ENCODE data around the gene ST8SIA5.
"Not testable (repeated sequence)": the region's sequence is repeated elsewhere in the genome, so short reads cannot be mapped to it uniquely, and the experiment has no call there.

ST8SIA5 gene, protein sequence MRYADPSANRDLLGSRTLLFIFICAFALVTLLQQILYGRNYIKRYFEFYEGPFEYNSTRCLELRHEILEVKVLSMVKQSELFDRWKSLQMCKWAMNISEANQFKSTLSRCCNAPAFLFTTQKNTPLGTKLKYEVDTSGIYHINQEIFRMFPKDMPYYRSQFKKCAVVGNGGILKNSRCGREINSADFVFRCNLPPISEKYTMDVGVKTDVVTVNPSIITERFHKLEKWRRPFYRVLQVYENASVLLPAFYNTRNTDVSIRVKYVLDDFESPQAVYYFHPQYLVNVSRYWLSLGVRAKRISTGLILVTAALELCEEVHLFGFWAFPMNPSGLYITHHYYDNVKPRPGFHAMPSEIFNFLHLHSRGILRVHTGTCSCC

DNA sequence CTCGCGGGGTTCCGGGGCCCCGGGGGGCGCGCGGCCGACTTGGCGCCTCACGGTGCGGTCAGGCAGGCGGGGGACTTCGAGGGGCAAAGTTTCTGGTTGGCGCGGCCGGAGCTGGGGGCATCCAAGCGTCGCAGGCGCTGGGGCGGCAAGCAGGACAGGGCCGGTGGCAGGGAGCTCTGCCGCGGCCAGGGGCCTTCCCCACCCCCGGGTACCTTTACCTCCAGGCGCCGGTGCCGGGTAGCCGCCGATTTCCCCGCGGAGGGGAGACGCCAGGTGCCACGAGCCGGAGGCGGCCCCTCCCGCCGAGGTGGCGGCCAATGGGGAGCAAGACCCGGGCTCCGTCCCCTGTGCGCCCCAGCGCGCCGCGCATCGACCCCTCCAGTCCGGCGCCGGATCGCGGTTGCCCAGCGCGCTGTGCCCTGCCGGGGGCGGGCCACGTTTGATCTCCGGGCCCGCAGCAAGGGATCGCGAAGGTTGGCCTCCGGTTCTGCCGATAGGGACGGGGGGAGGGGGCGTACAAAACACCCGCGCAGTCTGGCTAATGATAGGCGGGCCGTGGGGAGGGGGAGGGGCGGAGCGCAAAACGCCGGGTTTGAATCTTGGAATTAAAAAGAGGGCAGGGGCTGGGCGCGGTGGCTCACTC lies at the start of gene ST8SIA5:
Gene ST8SIA5, minus strand, starts transcription at position 495 of the 643 bp plus-strand sequence. CDS start 545 bp downstream, outside the sequence.
- TF ChIP-seq, protein P1, sequence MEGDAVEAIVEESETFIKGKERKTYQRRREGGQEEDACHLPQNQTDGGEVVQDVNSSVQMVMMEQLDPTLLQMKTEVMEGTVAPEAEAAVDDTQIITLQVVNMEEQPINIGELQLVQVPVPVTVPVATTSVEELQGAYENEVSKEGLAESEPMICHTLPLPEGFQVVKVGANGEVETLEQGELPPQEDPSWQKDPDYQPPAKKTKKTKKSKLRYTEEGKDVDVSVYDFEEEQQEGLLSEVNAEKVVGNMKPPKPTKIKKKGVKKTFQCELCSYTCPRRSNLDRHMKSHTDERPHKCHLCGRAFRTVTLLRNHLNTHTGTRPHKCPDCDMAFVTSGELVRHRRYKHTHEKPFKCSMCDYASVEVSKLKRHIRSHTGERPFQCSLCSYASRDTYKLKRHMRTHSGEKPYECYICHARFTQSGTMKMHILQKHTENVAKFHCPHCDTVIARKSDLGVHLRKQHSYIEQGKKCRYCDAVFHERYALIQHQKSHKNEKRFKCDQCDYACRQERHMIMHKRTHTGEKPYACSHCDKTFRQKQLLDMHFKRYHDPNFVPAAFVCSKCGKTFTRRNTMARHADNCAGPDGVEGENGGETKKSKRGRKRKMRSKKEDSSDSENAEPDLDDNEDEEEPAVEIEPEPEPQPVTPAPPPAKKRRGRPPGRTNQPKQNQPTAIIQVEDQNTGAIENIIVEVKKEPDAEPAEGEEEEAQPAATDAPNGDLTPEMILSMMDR (IDR thresholded peaks at IDR 0.05; ENCODE audit: control extremely low read depth, extremely low read depth, low read depth, missing control alignments): no peak
- ChIA-PET POLR2A (no interaction called here), CTCF (no interaction called here)
- DNase-seq (ENCODE audit: extremely low spot score): peak; percentile 63

DNA sequence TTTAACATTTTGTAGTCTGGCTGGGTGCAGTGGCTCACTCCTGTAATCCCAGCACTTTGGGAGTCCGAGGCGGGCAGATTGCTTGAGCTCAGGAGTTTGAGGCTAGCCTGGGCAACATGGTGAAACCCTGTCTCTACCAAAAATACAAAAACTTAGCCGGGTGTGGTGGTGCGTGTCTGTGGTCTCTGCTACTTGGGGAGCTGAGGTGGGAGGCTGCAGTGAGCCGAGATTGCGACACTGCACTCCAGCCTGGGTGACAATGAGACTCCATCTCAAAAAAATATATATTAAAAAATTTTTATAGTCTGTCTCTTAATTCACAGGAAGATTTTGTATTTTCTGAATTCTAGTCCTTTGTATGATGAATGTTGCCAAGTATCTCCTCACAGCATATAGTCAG lies 39.1 kb upstream of the ST8SIA5 start:
- DNase-seq (ENCODE audit: extremely low spot score); POLR2A ChIA-PET: not testable (repeated sequence)
- CTCF ChIA-PET: interaction anchor here (1.5 kb wide), 1 partner anchor 9 kb away, joined by 5 read pairs; no protein-coding TSS in a partner anchor

DNA sequence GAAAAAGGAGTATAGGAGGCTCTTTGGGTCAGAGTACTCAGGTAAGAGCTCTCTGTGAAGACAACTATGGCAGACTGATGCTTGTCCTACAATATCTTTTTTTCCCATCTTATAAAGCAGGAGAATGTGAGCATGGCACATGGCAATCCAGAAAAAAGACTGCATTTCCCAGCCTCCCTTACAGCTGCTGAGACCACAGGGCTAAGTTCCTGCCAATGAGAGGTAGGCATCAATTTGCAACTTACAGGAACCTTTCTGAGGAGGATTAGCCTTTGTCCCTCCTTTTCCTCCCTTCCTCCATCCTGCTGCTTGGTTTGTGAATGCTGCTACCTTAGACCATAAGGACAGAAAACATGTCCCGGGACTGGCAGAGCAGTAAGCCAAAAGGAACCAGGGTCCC lies 37.8 kb upstream of the ST8SIA5 start:
- CTCF ChIA-PET: no interaction called here
- POLR2A ChIA-PET: no interaction called here
- no peak for DNase-seq (ENCODE audit: extremely low spot score)
- TF ChIP-seq, protein P1 (IDR thresholded peaks at IDR 0.05; ENCODE audit: control extremely low read depth, extremely low read depth, low read depth, missing control alignments): no peak

DNA sequence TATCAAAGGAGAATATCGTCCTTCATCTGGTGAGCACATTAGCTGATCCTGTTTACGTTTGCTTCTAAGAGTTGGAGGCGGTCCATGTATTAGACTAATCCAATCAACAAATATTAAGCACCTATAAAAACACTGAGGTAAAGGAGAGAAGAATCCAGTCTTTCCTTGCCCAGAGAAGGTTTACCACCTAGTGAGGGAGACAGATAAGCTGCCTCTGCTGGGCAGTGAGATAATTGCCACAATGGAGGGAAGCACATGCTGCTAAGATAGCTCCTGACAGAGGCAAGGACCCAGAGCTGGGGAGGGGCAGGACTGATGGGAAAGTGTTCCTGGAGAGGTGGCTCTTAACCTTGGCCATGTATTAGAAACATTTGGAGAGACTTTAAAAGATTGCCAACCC lies 36.7 kb upstream of the ST8SIA5 start:
- POLR2A ChIA-PET: no interaction called here

DNA sequence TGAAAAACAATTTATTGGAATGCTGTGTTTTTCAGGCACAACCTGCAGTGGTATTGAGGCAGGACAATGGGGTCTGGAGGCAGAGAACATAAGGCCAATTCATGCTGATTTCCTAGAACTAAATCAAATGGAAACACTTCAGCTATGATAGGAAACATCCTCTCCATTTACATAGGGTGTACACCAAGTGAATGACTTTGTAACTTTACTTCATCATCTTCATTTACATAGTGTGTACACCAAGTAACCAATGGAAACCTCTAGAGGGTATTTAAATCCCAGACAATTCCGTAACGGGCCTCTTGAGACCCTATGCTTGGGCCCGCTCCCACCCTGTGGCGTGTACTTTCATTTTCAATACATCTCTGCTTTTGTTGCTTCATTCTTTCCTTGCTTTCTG lies 32.2 kb upstream of the ST8SIA5 start:
- ChIA-PET POLR2A (no interaction called here), CTCF (interaction anchor here (1.9 kb wide), 1 partner anchor 26 kb away, joined by 4 read pairs; no protein-coding TSS in a partner anchor)
- TF ChIP-seq, protein P1 (IDR thresholded peaks at IDR 0.05; ENCODE audit: control extremely low read depth, extremely low read depth, low read depth, missing control alignments): no peak
- DNase-seq (ENCODE audit: extremely low spot score): no peak

More for the DNA sequence above, 36.7 kb upstream of the ST8SIA5 start:
- CTCF ChIA-PET: no interaction called here
- DNase-seq (ENCODE audit: extremely low spot score): no peak
- TF ChIP-seq, protein P1 (IDR thresholded peaks at IDR 0.05; ENCODE audit: control extremely low read depth, extremely low read depth, low read depth, missing control alignments): no peak

DNA sequence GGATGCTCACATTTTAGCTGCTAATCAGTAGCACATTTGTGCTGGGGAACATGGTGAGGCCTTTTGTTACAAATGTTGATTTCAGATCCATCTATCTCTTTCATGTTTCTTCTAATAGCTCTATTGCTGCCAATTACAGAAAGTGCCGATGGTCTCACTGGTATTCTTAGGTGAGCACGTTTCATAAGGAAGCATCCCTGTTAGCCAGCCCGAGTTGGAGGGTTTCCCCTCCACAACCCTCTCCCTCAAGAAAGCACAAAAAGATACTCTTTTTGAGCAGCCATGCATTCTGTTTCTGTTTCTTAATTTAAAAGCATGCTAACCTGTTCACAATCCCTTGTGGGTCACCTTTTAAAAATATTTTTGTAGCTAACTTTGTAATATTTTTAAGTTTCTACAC lies 30.8 kb upstream of the ST8SIA5 start:
- ChIA-PET POLR2A (no interaction called here), CTCF (interaction anchor here (0.8 to 2.1 kb wide), 4 partner anchors 8 to 614 kb away, joined by 3 to 5 read pairs (median 4); a partner anchor contains a TSS)
- no peak for DNase-seq (ENCODE audit: extremely low spot score)
- TF ChIP-seq, protein P1 (IDR thresholded peaks at IDR 0.05; ENCODE audit: control extremely low read depth, extremely low read depth, low read depth, missing control alignments): no peak

DNA sequence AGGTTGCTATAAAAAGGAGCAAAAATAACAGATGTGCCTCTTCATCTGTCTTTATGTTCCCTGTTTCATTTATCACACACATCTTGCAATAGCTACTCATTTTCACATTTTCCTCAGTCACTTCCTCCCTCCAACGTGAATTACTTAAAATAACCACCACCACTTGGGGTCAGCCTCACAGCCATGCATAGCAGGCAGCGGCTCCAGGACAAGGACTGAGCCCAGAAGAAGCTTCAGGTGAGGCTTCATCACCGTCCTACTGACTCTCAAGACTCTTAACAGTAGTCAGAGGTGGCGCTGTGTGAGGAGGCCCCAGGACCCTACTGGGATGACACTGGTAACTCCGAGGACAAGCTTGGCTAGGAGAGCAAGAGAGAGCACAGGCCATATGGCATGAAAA lies 15.5 kb upstream of the ST8SIA5 start:
- ChIA-PET CTCF (interaction anchor here (1.3 kb wide), 2 partner anchors 15 to 115 kb away, joined by 4 to 5 read pairs; no protein-coding TSS in a partner anchor), POLR2A (no interaction called here)
- no peak for DNase-seq (ENCODE audit: extremely low spot score)
- TF ChIP-seq, protein P1 (IDR thresholded peaks at IDR 0.05; ENCODE audit: control extremely low read depth, extremely low read depth, low read depth, missing control alignments): peak; percentile 10

Measured in GM10248 (cell line).